Measurements from ENCODE around the gene CWC25.

DNA sequence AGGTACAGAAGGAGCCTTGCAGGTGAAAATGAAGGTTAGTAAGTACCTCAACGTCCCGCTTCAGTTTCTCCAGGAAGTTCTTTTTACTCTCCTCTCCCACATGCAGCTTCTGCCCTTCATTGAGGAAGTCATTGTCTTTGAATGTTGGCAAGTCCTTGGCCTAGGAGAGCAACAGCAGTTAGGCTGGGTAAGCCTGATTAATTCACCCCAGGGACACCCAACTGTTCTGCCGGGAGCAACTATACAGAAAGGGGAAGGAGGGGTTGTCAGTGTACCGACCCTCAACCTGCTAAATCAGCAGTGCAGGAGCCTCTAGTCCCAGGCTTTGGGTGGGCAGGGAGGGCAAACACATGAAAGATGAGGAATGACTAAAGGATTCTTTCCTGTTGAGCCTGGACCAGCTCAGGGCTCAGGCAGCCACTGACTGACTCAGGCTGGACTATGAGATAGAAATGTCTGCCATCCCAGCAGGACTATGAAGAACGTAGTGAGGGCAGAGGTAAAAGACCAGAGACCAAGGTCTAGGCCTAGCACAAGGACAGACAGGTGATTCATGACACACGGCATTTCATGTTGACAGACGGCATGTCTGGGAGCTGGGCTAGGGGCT, 47.4 kb downstream of the CWC25 start:
- TF ChIP-seq POLR2A (IDR thresholded peaks at IDR 0.05): no peak
- TF ChIP-seq, protein P1, sequence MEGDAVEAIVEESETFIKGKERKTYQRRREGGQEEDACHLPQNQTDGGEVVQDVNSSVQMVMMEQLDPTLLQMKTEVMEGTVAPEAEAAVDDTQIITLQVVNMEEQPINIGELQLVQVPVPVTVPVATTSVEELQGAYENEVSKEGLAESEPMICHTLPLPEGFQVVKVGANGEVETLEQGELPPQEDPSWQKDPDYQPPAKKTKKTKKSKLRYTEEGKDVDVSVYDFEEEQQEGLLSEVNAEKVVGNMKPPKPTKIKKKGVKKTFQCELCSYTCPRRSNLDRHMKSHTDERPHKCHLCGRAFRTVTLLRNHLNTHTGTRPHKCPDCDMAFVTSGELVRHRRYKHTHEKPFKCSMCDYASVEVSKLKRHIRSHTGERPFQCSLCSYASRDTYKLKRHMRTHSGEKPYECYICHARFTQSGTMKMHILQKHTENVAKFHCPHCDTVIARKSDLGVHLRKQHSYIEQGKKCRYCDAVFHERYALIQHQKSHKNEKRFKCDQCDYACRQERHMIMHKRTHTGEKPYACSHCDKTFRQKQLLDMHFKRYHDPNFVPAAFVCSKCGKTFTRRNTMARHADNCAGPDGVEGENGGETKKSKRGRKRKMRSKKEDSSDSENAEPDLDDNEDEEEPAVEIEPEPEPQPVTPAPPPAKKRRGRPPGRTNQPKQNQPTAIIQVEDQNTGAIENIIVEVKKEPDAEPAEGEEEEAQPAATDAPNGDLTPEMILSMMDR (IDR thresholded peaks at IDR 0.05): no peak

Data from thyroid gland (tissue), 4 donors.